GM20000 (cell line): Measurements from ENCODE around the gene PCED1B.

Source experiments
- DNase-seq: peaks from one replicate; pipeline ENCODE4 v3.0.0; 2012; ENCODE audit warnings: low spot score
- TF ChIP-seq, protein P1 (sequence below): IDR thresholded peaks from 2 replicates; pipeline ENCODE4 v1.5.1; 2012; ENCODE audit warnings: mild to moderate bottlenecking, control low read depth; ENCODE audit errors: extremely low read depth, missing control alignments

PCED1B gene

DNA sequence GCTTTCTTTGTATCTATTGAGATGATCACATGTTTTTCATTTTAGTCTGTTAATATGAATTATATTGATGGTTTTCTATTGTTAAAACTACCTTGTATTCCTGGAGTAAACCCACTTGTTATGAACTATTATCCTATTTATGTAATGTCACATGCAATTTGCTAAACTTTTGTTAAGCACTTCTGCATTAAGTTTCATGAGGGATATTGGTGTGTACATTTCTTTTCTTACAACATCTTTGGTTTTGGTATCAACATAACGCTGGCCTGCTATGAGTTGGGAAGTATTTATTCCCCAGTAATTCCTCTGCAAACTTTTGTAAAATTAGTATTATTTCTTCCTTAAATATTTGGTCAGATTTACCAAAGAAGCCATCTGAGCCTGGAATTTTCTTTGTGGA is 46.8 kb downstream of the PCED1B start:
- TF ChIP-seq, protein P1, sequence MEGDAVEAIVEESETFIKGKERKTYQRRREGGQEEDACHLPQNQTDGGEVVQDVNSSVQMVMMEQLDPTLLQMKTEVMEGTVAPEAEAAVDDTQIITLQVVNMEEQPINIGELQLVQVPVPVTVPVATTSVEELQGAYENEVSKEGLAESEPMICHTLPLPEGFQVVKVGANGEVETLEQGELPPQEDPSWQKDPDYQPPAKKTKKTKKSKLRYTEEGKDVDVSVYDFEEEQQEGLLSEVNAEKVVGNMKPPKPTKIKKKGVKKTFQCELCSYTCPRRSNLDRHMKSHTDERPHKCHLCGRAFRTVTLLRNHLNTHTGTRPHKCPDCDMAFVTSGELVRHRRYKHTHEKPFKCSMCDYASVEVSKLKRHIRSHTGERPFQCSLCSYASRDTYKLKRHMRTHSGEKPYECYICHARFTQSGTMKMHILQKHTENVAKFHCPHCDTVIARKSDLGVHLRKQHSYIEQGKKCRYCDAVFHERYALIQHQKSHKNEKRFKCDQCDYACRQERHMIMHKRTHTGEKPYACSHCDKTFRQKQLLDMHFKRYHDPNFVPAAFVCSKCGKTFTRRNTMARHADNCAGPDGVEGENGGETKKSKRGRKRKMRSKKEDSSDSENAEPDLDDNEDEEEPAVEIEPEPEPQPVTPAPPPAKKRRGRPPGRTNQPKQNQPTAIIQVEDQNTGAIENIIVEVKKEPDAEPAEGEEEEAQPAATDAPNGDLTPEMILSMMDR: no peak
- DNase-seq: no peak

DNA sequence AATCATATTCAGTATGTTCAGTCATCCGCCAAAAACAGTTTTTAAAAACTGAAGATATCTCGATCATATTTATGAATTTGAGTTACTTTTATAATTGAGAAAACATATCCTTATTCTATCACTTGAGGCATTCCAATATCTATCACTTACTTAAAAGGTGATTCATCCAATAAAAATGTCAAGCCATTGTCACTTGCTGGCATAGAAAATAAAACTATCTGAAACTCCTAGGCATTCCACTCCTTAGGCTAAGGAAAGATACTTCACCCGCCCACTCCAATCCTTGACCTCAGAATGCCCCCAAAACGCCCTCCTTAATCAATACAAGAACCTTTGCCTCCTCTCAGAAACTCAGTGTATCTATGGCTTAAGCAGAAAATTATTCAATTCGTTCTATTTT is 51.6 kb downstream of the PCED1B start:
- DNase-seq: no peak
- TF ChIP-seq, protein P1: no peak

DNA sequence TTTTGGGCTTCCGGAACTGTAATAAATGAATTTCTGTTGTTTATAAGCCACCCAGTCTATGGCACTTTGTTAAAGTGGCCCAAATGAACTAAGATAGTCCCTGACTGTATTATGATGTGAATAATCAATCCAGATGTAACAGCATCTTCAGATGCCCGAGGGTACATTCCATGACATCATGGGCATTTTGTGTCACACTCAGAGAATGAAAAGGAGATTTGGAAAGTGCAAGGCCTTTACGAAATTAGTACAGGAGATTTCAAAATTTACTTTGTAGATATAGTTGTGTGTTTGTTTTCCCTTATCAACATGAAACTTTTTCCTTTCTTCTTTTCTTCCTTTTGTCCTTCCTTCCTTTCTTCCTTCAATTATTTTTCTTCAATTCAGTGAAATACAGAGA is 54.6 kb downstream of the PCED1B start:
- TF ChIP-seq, protein P1: no peak
- no peak for DNase-seq

DNA sequence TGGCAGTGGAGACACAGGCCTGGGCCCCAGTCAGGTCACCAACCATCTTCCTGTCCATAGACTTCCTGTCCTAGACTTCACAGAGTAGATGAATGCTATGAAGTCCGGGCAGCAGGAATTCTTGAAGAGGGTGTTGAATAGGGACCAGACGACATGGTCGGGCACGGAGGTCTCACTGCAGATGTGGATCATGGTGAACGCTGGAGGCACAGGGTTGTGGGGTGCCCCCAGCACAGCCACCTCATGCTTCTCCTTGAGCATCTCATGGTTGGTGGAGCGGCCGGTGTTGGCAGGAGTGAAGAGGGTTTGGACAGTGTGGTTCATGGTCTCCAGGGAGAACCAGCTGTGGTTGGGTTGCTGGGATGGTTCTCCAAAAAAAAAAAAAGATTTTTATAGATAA is 56.2 kb downstream of the PCED1B start:
- TF ChIP-seq, protein P1: no peak
- no peak for DNase-seq

DNA sequence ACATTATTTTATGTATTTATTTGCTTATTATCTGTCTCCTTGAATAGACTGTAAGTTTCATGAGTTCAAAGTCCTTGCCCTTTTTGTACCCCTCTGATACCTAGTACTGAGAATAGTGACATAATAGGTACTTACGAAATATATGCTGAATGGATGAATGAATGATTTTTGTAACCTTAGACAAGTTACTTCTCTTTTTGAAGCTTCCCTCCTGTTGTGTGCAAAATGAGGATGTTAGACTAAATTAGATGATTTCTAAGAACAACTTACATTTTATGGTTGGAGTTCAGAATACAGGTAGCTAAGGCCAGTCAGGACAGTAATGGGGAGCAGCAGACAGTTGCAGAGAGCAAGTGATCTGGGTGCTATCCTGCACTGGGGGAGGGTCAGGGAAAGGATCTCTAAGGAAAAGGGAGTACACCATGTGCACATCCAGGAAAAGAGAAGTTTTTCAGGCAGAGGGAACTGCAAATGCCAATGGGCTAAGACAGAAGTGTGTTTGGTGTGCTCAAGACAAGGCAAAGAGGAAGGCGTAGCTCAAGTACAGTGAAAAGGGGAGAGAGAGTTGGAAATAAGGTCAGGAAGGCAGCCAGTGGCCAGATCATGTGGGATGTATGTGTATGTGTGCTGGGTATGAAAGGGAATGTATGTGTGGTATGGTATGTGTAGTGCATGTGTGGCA is 59.7 kb downstream of the PCED1B start:
- no peak for DNase-seq
- TF ChIP-seq, protein P1: no peak

DNA sequence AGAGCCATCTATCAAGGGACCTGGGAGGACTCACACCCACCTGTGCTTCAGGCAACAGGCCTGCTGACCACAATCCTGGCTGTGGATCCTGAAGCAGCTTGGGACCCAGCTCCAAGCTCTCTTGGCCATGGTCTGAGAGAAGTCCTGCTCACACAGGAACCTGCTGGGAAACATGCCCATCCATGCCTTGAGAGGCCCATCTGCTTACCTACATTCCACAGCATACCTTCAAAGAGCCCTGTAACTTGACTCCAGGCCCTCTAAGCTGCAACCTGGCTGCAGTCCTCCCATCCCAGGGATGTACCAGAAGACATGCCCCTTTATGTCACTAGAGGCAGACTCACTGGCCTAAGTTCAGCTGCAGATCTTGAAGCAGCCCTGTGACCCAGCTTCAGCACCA is 62.0 kb downstream of the PCED1B start:
- TF ChIP-seq, protein P1: no peak
- no peak for DNase-seq

DNA sequence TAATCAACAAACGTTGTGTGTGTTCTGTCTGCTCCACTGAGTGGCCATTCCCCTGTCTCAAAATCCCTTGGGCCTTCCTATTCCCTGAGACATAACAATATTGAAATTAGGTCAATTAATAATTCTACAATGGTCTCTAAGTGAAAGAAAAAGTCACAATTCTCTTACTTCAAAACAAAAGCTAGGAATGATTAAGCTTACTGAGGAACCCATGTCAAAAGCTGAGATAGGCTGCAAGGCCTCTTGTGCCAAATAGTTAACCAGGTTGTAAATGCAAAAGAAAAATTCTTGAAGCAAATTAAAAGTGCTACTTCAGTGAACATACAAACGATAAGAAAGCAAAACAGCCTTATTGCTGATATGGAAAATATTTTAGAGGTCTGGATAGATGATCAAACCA is 65.3 kb downstream of the PCED1B start:
- no peak for DNase-seq

More for the DNA sequence above, 65.3 kb downstream of the PCED1B start:
- TF ChIP-seq, protein P1: no peak
